HK-2 (cell line): ENCODE results near the gene IGF2BP2.

Experiments used
- DNase-seq: peaks from one replicate; pipeline ENCODE4 v3.0.0-alpha.2; 2018; ENCODE audit not compliant: unreplicated experiment

IGF2BP2 gene

GRCh38 chr3:185766329-185767001 lies 58.4 kb downstream of the IGF2BP2 start:
- DNase-seq: no peak

- DNase-seq: no peak
Measured at GRCh38 chr3:185764980-185765370, 59.9 kb downstream of the IGF2BP2 start.

GRCh38 chr3:185764163-185764979 lies 60.5 kb downstream of the IGF2BP2 start:
- DNase-seq: no peak

- no peak for DNase-seq
Measured at GRCh38 chr3:185763347-185764005, 61.4 kb downstream of the IGF2BP2 start.

- DNase-seq: no peak
Measured at GRCh38 chr3:185760550-185760949, 64.3 kb downstream of the IGF2BP2 start.

GRCh38 chr3:185760088-185760487 lies 64.8 kb downstream of the IGF2BP2 start:
- DNase-seq: no peak

- no peak for DNase-seq
Measured at GRCh38 chr3:185759512-185759911, 65.3 kb downstream of the IGF2BP2 start.

GRCh38 chr3:185758912-185759311 lies 65.9 kb downstream of the IGF2BP2 start:
- DNase-seq: no peak

- no peak for DNase-seq
Measured at GRCh38 chr3:185757176-185757575, 67.7 kb downstream of the IGF2BP2 start.

GRCh38 chr3:185756477-185756876 lies 68.4 kb downstream of the IGF2BP2 start:
- no peak for DNase-seq

GRCh38 chr3:185754920-185755319 lies 69.9 kb downstream of the IGF2BP2 start:
- no peak for DNase-seq

- DNase-seq: no peak
Measured at GRCh38 chr3:185753354-185753753, 71.5 kb downstream of the IGF2BP2 start.

GRCh38 chr3:185750702-185751101 lies 74.1 kb downstream of the IGF2BP2 start:
- DNase-seq: no peak

GRCh38 chr3:185750015-185750414 lies 74.8 kb downstream of the IGF2BP2 start:
- DNase-seq: no peak

GRCh38 chr3:185746470-185746869 lies 78.4 kb downstream of the IGF2BP2 start:
- DNase-seq: no peak

- peak; percentile 85 for DNase-seq
Measured at GRCh38 chr3:185744997-185745843, 79.6 kb downstream of the IGF2BP2 start.

GRCh38 chr3:185741586-185741985 lies 83.3 kb downstream of the IGF2BP2 start:
- no peak for DNase-seq

- DNase-seq: no peak
Measured at GRCh38 chr3:185740133-185740532, 84.7 kb downstream of the IGF2BP2 start.

- DNase-seq: no peak
Measured at GRCh38 chr3:185739264-185739701, 85.6 kb downstream of the IGF2BP2 start.

- DNase-seq: no peak
Measured at GRCh38 chr3:185737740-185738680, 86.8 kb downstream of the IGF2BP2 start.

GRCh38 chr3:185737020-185737419 lies 87.8 kb downstream of the IGF2BP2 start:
- no peak for DNase-seq
